Measurements from ENCODE around the gene CYS1. TPM values are rescaled to one million over a fixed set of nuclear protein-coding genes. Genes with fewer than 3 reads are reported as not detected.
"Not testable (repeated sequence)": the region's sequence is repeated elsewhere in the genome, so short reads cannot be mapped to it uniquely, and the experiment has no call there.

CYS1 gene
- total RNA-seq, 1 experiment from 2014 or later = 3.7 TPM

GRCh38 chr2:10094271-10094814 lies 14.1 kb upstream of the CYS1 start (continued):
- TF ChIP-seq ZNF274 (IDR thresholded peaks at IDR 0.05; ENCODE audit: low read depth, low read length) (no peak), POLR2A (IDR thresholded peaks at IDR 0.05; ENCODE audit: borderline replicate concordance, extremely low read depth, insufficient read depth, insufficient read length) (no peak)

GRCh38 chr2:10091889-10092244 lies 11.7 kb upstream of the CYS1 start:
- POLR2A ChIA-PET; H3K27ac ChIP-seq (ENCODE audit: low read depth, low read length); intact Hi-C loops (cut with micrococcal nuclease); H2AFZ ChIP-seq (ENCODE audit: low read depth, low read length, poor library complexity, severe bottlenecking); H3K36me3 ChIP-seq (ENCODE audit: control insufficient read depth in 1 of 2, insufficient read depth in 2 of 2, low read length in 2 of 2); ATAC-seq; RAD21 ChIA-PET (ENCODE audit: low non-redundant PET in 1 of 2, low total read pairs in 2 of 2, uncharacterized antibody in 2 of 2, unreplicated experiment in 2 of 2); H4K20me1 ChIP-seq (ENCODE audit: insufficient read depth); H3K79me2 ChIP-seq (ENCODE audit: insufficient read depth, low read length); H3K27me3 ChIP-seq (ENCODE audit: insufficient read depth, low read length); H3K4me2 ChIP-seq (ENCODE audit: low read length); BruUV-seq (replicated peaks); H3K9me2 ChIP-seq (ENCODE audit: insufficient read depth); H3K4me3 ChIP-seq (replicated peaks in 1 of 2; ENCODE audit: low read depth in 1 of 2, low read length in 2 of 2); H3K9ac ChIP-seq (ENCODE audit: low read length); H3K9me3 ChIP-seq (ENCODE audit: control insufficient read depth in 1 of 2, insufficient read depth in 1 of 2, low read depth in 1 of 2, low read length in 2 of 2); DNase-seq (ENCODE audit: low read depth, low spot score); H3K4me1 ChIP-seq (ENCODE audit: control insufficient read depth in 1 of 2, insufficient read depth in 2 of 2, low read length in 2 of 2): not testable (repeated sequence)
- CTCF ChIA-PET = interaction anchor here (1.2 kb wide), 1 partner anchor 12 kb away, joined by 3 read pairs; the partner anchor contains the start of gene CYS1

- CTCF ChIA-PET = no interaction called here
- TF ChIP-seq JUND (IDR thresholded peaks at IDR 0.05) = no peak
- no peak for TF ChIP-seq MAX (IDR thresholded peaks at IDR 0.05)
- no peak for TF ChIP-seq RAD21 (IDR thresholded peaks at IDR 0.05; ENCODE audit: low read depth)
- TF ChIP-seq FOSL1 (IDR thresholded peaks at IDR 0.05; ENCODE audit: low read depth) = no peak
- no peak for TF ChIP-seq SP1 (IDR thresholded peaks at IDR 0.05; ENCODE audit: low read depth)
- no peak for TF ChIP-seq ELF1 (IDR thresholded peaks at IDR 0.05; ENCODE audit: borderline replicate concordance, low read depth)
- no peak for TF ChIP-seq CBX3 (IDR thresholded peaks at IDR 0.05; ENCODE audit: low read depth)
- TF ChIP-seq POLR2A (IDR thresholded peaks at IDR 0.05; ENCODE audit: borderline replicate concordance, extremely low read depth, insufficient read depth, insufficient read length) = no peak
- no peak for TF ChIP-seq CEBPB (IDR thresholded peaks at IDR 0.05; ENCODE audit: low read depth)
- TF ChIP-seq ATF3 (IDR thresholded peaks at IDR 0.05) = no peak
- TF ChIP-seq REST (IDR thresholded peaks at IDR 0.05; ENCODE audit: low read depth) = no peak
- TF ChIP-seq EZH2 (IDR thresholded peaks at IDR 0.05) = no peak
- no peak for TF ChIP-seq EGR1 (IDR thresholded peaks at IDR 0.05; ENCODE audit: low read depth)
- no peak for TF ChIP-seq SIN3A (IDR thresholded peaks at IDR 0.05; ENCODE audit: low read depth)
These were observed 11.1 kb upstream of the CYS1 start for GRCh38 chr2:10091182-10091888.

More at GRCh38 chr2:10091182-10091888, 11.1 kb upstream of the CYS1 start:
- intact Hi-C loops (cut with micrococcal nuclease) = no loop called here
- Histone ChIP-seq H2AFZ (ENCODE audit: low read depth, low read length, poor library complexity, severe bottlenecking) (no peak overlapping the region), H3K4me3 (replicated peaks in 1 of 2; ENCODE audit: low read depth in 1 of 2, low read length in 2 of 2) (no peak overlapping the region), H3K4me1 (ENCODE audit: control insufficient read depth in 1 of 2, insufficient read depth in 2 of 2, low read length in 2 of 2) (peaks cover 0 to 4% of the 10 kb centered on the region in 2 experiments; a peak in 1 of 4 replicates), H3K79me2 (ENCODE audit: insufficient read depth, low read length) (no peaks in the 10 kb centered on the region), H3K4me2 (ENCODE audit: low read length) (no peak overlapping the region), H3K9ac (ENCODE audit: low read length) (no peak overlapping the region), H3K27ac (ENCODE audit: low read depth, low read length) (no peak overlapping the region), H3K27me3 (ENCODE audit: insufficient read depth, low read length) (no peaks in the 10 kb centered on the region), H3K36me3 (ENCODE audit: control insufficient read depth in 1 of 2, insufficient read depth in 2 of 2, low read length in 2 of 2) (no peaks in the 10 kb centered on the region), H3K9me3 (ENCODE audit: control insufficient read depth in 1 of 2, insufficient read depth in 1 of 2, low read depth in 1 of 2, low read length in 2 of 2) (no peaks in the 10 kb centered on the region), H3K9me2 (ENCODE audit: insufficient read depth) (no peaks in the 10 kb centered on the region), H4K20me1 (ENCODE audit: insufficient read depth) (no peaks in the 10 kb centered on the region)
- DNase-seq (ENCODE audit: low read depth, low spot score) (no peak), ATAC-seq (no peak)
- BruUV-seq (replicated peaks) = no TSS peak
- ChIA-PET POLR2A (interaction anchor here (1.1 kb wide), 1 partner anchor 357 kb away, joined by 5 read pairs; the partner anchor contains the start of gene ODC1), RAD21 (ENCODE audit: low non-redundant PET in 1 of 2, low total read pairs in 2 of 2, uncharacterized antibody in 2 of 2, unreplicated experiment in 2 of 2) (no interaction called here)
